Common myeloid progenitor, CD34-positive (primary cell): ENCODE data around the gene FLT1.
A peak's percentile ranks its signal among the peaks of the same experiment; 100 is the strongest.

Experiments used
- CTCF ChIA-PET: fragments of 350-600 bp; sonication (Branson Sonifier 250); formaldehyde crosslinking; loops from one replicate; lab custom pipeline; 2021; ENCODE audit warnings: antibody characterized with exemption; lab: Charles Lee
- POLR2A ChIA-PET: fragments of 350-600 bp; sonication (Branson Sonifier 250); formaldehyde crosslinking; loops from one replicate; lab custom pipeline; 2021; ENCODE audit warnings: antibody characterized with exemption; lab: Charles Lee
- DNase-seq, 3 donors: peaks; one replicate each; pipeline versions ENCODE4 v3.0.0 to v3.0.0-alpha.2; 2013
- H3K27ac ChIP-seq, 2 experiments: 1 replicate in 1 of 2; 2 replicates in 1 of 2; pipeline ENCODE4 v1.7.0; 2013; ENCODE audit warnings: inconsistent platforms in 2 of 2, low read length in 2 of 2, mild to moderate bottlenecking in 2 of 2, low read depth in 1 of 2, moderate library complexity in 1 of 2; ENCODE audit not compliant: severe bottlenecking in 2 of 2, insufficient read depth in 1 of 2, poor library complexity in 1 of 2
- H3K27me3 ChIP-seq, 5 experiments: replicated peaks in 2 of 5; 1 replicate in 3 of 5; 2 replicates in 2 of 5; pipeline versions ENCODE4 v1.6.1 to v1.7.0; 2013; ENCODE audit warnings: low read length in 4 of 5, mild to moderate bottlenecking in 2 of 5, moderate library complexity in 2 of 5, inconsistent platforms in 1 of 5; ENCODE audit not compliant: insufficient read depth in 5 of 5, control insufficient read depth in 4 of 5
- H3K36me3 ChIP-seq, 4 experiments: 1 replicate in 2 of 4; 2 replicates in 2 of 4; pipeline versions ENCODE4 v1.6.1 to v1.7.0; 2013; ENCODE audit warnings: low read length in 3 of 4, control low read depth in 1 of 4, mild to moderate bottlenecking in 1 of 4; ENCODE audit not compliant: control insufficient read depth in 4 of 4, insufficient read depth in 4 of 4
- H3K4me1 ChIP-seq, 4 experiments: 1 replicate in 3 of 4; 2 replicates in 1 of 4; pipeline versions ENCODE4 v1.6.1 to v1.7.1; 2013; ENCODE audit warnings: low read length in 3 of 4, mild to moderate bottlenecking in 3 of 4, control low read depth in 1 of 4, inconsistent platforms in 1 of 4, moderate library complexity in 1 of 4; ENCODE audit not compliant: control insufficient read depth in 4 of 4, insufficient read depth in 4 of 4; ENCODE audit errors: control extremely low read depth in 1 of 4
- H3K4me3 ChIP-seq, 7 experiments: 1 replicate in 4 of 7; 2 replicates in 3 of 7; pipeline versions ENCODE4 v1.5.1 to v1.7.0; 2013; ENCODE audit warnings: mild to moderate bottlenecking in 7 of 7, low read length in 6 of 7, moderate library complexity in 6 of 7, inconsistent platforms in 2 of 7, low read depth in 2 of 7, control low read depth in 1 of 7; ENCODE audit not compliant: insufficient read depth in 4 of 7, control insufficient read depth in 1 of 7; ENCODE audit errors: extremely low read depth in 1 of 7
- H3K9me3 ChIP-seq, 5 experiments: 1 replicate in 4 of 5; 2 replicates in 1 of 5; pipeline versions ENCODE4 v1.6.1 to v1.7.1; 2013; ENCODE audit warnings: low read length in 4 of 5, mild to moderate bottlenecking in 2 of 5, inconsistent platforms in 1 of 5, low read depth in 1 of 5, moderate library complexity in 1 of 5; ENCODE audit not compliant: control insufficient read depth in 4 of 5, insufficient read depth in 2 of 5; ENCODE audit errors: control extremely low read depth in 1 of 5
- WGBS: methylation state at CpG from one replicate; pipeline ENCODE4 v1.1.5; 2013; ENCODE audit not compliant: insufficient coverage; 5-methylcytosine and 5-hydroxymethylcytosine counted together

Gene FLT1

GRCh38 chr13:28252547-28252946 is 242.4 kb downstream of the FLT1 start:
- H3K27me3 ChIP-seq, result no peaks in the 10 kb centered on the region
- H3K27ac ChIP-seq, result no peak overlapping the region
- no peak for DNase-seq
- peaks cover 5 to 37% (median 11%) of the 10 kb centered on the region in 4 experiments for H3K4me1 ChIP-seq
- CTCF ChIA-PET, result no interaction called here
- POLR2A ChIA-PET, result no interaction called here
- H3K36me3 ChIP-seq, result peaks cover 6 to 32% (median 17%) of the 10 kb centered on the region in 4 experiments
- H3K4me3 ChIP-seq, result no peak overlapping the region
- no CpG with 5 or more reads among the region's 1 CpG for WGBS
- no peaks in the 10 kb centered on the region for H3K9me3 ChIP-seq

- Histone ChIP-seq H3K27me3 (no peaks in the 10 kb centered on the region), H3K9me3 (no peaks in the 10 kb centered on the region), H3K36me3 (peaks cover 3 to 24% (median 11%) of the 10 kb centered on the region in 4 experiments), H3K4me1 (peaks cover 0 to 29% (median 9%) of the 10 kb centered on the region in 4 experiments), H3K27ac (peak overlapping the region; percentile 16 to 67), H3K4me3 (peak overlapping the region in 4 of 7 experiments; percentile 9 to 65 (median 46))
- ChIA-PET CTCF (interaction anchor here (0.8 to 1.4 kb wide), 2 partner anchors 9 to 13 kb away, joined by 3 to 5 read pairs; no protein-coding TSS in a partner anchor), POLR2A (no interaction called here)
- peak; percentile 54 to 74 (median 74) for DNase-seq
- WGBS, result 0% methylated on average over 2 of the region's 6 CpGs
Observed at GRCh38 chr13:28251466-28251865, 243.5 kb downstream of the FLT1 start.

GRCh38 chr13:28250542-28250941 is 244.4 kb downstream of the FLT1 start:
- peaks cover 0 to 18% (median 8%) of the 10 kb centered on the region in 4 experiments for H3K36me3 ChIP-seq
- H3K27ac ChIP-seq, result peak overlapping the region in 1 of 2 experiments; percentile 67
- no peak overlapping the region for H3K4me3 ChIP-seq
- no peaks in the 10 kb centered on the region for H3K9me3 ChIP-seq
- peaks cover 0 to 34% (median 14%) of the 10 kb centered on the region in 4 experiments for H3K4me1 ChIP-seq
- whole genome bisulfite sequencing, result 85% methylated on average over 9 of the region's 10 CpGs
- no peak for DNase-seq
- ChIA-PET POLR2A (interaction anchor here (0.5 kb wide), 1 partner anchor 27 kb away, joined by 4 read pairs; no protein-coding TSS in a partner anchor), CTCF (interaction anchor here (0.6 to 1.1 kb wide), 3 partner anchors 13 to 30 kb away, joined by 3 to 4 read pairs (median 3); no protein-coding TSS in a partner anchor)
- no peaks in the 10 kb centered on the region for H3K27me3 ChIP-seq
